Activated naive CD4-positive, alpha-beta T cell (primary cell): ENCODE results near the gene SLC7A7.
"Not testable (repeated sequence)": the region's sequence is repeated elsewhere in the genome, so short reads cannot be mapped to it uniquely, and the experiment has no call there.

Source experiments
- DNase-seq, 4 experiments: peaks; one replicate each; lab custom pipeline; 2025; lab: John Stamatoyannopoulos, UW

Gene SLC7A7

DNA sequence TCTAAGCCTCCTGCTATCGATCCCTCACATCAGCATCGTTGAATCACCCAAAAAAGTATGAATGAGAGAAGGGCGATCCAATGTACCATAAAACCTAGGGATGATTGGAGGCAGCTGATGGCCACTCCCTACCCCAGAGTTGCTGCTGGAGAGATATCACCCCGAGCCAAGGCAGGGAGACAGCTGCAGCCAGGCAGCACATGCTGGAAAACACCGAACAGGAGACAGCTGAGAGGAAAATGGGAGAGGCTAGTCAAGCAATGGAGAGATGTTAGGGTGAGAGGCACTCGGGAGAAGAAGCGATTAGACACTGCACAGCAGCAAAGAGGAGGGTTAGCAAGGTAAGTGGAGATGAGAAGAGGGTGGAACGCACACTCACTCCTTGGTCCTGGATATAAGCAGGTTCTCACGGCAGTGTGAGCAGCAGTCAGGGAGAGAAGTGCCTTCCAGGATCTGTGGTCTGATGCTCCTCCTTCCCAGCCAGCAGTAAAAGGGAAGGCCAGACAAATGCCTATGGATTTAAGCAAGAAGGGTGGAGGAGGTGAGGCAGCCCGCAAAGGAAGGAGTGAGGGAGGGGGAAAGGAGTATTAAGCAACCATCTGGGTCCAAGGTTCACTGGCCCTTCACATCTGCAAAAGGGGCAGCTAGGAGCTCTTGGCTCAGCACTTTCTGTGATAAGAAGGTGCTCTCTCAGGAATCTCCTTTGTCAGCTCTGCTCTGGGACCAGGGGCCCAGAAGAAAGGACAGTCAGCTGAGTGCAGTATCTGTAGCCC is at the start of gene SLC7A7:
SLC7A7 (minus strand) TSS at position 495 of the 773 bp plus-strand sequence. CDS start 2,037 bp downstream, outside the sequence.
- DNase-seq: no peak

DNA sequence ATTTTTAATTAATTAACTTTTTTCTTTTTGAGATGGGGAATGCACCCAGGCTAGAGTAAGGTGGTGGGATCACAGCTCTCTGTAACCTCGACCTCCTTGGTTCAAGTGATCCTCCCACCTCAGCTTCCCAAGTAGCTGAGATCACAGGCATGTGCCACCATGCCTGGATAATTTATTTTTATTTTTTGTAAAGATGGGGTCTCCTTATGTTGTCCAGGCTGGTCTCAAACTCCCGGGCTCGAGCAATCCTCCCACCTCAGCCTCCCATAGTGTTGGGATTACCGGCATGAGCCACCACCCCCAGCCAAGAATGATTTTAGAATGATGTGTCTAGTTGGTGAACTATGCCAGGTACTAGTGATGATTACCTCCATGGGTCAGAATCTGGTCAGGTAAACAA is 49.7 kb upstream of the SLC7A7 start:
- no peak for DNase-seq

DNA sequence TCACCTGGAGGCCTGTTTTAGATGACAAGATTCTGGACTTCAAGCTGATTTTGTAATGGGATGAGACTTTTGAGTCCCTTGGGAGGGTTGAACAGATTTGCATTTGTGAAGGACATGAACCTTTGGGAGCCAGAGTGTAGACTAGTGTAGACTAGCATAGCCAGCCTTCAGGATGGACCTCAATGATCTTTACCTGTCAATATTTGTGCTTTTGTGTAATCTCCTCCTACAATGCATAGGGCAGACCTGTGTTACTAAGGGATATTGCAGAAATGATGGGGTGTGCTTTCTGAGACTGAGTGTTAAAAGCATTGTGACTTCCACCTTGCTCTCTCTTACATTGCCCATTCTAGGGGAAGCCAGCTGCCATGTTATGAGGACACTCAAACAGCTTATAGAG is 46.4 kb upstream of the SLC7A7 start:
- DNase-seq: no peak

DNA sequence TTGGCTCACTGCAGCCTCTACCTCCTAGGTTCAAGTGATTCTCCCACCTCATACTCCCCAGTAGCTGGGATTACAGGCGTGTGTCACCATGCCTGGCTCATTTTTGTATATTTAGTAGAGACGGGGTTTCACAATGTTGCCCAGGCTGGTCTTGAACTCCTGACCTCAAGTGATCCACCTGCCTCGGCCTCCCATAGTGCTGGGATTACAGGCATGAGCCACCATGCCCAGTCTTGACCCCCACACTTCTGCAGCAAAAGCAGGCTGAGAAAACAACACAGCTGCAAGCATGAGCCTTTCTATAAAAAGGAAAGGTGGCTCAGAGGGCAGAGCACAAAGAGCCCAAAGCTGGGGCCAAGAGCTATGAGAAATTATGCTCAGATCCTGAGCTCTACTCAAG is 45.1 kb upstream of the SLC7A7 start:
- DNase-seq: not testable (repeated sequence)

DNA sequence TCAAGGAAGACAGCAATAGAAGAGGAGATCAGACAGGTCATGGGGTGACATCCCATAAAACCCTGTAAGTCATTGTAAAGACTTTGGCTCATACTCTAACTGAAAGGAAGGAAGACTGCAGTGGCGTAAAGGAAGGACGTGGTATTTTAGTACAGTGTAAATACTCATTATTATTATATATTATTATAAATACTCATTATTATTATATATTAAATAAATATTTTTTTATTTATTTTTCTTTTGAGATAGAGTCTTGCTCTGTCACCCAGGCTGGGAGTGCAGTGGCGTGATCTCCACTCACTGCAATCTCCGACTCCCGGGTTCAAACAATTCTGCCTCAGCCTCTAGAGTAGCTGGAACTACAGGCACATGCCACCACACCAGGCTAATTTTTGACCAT is 41.2 kb upstream of the SLC7A7 start:
- DNase-seq: no peak

DNA sequence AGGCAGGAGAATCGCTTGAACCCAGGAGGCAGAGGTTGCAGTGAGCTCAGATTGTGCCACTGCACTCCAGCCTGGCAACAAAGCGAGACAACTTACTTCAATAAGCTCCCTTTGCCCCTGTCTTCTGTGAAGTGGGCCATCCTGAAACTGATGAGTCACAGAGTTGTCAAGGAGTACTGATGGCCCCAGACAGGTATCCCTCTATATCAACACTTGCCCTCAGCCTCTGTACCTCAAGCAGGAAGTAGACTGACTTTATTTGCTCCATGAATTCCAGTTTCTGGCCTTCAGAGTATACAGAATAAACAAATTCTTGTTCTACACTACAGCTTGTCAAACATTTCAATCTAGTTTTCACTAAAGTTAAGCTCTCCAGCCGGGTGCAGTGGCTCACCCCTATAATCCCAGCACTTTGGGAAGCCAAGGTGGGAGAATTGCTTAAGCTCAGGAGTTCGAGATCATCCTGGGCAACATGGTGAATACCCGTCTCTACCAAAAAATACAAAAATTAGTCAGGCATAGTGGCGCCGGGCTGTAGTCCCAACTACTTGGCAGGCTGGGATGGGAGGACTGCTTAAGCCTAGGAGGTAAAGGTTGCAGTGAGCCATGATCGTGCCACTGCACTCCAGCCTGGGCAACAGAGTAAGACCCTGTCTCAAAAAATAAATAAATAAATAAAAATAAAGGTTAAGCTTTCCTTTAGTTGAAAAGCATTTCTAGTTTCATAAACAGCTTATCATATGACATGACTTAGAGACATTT is 39.9 kb upstream of the SLC7A7 start:
- DNase-seq: no peak

DNA sequence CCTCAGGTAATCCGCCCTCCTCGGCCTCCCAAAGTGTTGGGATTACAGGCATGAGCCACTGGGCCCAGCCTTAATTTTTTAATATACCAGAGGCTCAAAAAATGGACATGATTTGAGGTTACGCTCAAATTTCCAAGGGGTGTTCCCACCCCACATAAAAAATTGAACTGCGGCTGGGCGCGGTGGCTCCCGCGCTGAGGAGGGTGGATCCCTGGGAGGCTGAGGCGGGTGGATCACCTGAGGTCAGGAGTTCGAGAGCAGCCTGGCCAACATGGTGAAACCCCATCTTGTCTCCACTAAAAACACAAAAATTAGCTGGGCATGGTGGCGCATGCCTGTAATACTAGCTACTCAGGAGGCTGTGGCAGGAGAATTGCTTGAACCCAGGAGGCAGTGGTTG is 39.1 kb upstream of the SLC7A7 start:
- DNase-seq: not testable (repeated sequence)

DNA sequence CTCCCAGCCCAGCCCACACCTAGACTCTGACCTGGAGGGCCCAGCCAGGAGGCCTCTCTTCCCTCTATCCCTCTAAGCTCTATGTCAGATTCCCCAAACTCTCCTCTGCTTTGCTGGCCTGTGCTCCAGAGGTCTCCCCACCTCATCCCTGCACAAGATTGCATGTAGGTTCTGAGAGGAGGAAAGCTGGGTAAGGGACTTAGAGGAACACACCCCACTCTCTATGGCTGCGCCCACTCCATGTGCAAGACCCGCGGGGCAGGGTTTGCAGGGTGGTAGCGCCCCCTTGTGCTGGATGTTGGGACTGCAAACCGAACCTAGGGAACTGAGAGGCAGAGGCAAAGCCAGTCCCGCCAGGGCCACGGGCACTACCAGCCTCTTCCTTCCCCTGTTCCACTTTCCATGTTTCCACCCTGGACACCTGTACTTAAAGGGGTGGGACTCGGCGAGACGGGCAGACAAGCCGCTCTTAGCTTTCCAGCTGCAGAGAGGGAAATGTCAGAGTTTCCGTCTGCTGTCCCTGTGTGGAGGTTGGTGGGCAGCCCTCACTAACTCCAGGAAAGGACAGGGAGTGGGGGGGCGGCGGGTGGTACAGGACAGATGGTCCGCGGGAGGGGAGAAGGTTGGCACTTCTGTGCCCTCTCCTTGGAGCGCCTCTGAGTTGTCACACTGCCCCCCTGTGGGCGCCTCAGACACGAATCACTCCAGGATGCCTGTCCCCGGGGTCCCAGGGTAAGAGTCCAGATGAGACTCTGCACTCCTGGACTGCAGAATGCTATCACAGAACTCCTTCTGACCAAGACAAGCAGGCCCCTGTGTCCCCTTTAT is 37.9 kb upstream of the SLC7A7 start:
- DNase-seq: peak; percentile 91 to 99 (median 94)

DNA sequence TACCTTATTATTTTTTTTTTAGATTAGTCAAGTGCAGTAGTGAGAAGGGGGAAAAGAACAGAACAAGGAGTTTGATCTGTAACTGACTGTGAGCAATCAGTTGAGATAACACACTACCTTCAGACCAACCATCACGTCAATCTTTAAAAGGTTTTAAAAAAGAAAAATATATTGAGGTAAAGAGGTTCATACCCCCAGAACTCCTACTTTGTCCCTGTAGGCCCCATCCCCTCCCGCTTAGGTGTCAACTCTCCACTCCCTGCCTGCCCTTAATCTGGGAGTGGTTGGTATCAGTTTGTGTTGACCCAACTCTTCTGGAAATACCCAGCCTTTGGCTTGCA is 37.3 kb upstream of the SLC7A7 start:
- DNase-seq: no peak

DNA sequence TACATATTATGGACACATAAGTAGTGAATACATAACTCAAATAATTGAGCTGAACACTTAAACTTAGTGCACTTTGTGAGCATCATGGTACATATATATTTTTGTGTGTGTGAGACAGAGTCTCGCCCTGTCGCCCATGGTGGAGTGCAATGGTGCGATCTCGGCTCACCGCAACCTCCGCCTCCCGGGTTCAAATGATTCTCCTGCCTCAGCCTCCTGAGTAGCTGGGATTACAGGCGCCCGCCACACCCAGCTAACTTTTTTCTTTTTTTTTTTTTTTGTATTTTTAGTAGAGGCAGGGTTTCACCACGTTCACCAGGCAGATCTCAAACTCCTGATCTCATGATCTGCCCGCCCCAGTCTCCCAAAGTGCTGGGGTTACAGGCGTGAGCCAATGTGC is 36.9 kb upstream of the SLC7A7 start:
- not testable (repeated sequence) for DNase-seq

DNA sequence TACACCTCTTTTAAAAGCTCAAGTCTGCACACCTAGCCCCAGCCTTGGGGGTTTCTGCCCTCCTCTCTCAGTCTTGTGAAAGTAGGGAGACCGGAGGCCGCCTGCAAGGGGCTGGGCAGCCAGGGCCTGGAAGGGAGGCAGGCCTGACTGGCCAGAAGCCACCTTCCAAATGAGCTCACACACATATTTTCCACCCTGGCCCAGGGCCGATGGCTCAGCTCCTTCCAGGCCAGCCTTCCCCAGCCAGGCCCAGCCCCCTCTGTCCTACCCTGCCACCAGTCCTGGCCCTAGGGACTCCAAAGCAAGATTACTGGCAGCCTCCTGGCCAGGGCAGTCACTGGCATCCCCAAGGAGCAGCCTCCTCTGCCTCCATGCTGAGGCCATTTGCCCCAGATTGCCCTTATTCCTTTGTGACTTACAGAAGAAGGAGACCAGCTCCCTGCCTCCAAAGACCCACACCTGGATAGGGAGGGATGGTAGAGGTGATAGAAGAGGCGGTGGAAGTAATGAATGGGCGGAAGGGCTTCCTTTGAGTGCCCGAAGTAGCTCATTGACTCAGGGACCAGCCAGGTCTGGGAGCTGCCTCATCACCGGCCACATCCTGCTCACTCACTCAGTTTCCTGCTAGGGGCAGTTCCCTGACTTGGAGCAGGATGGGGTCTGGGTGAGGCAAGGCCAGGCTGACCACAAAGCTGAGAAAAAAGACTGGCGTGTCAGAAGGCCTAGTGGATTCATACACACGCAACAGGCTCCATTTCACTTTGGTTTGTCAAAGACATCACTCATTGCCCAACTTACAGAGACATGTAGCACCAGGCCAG is 35.9 kb upstream of the SLC7A7 start:
- DNase-seq: no peak

DNA sequence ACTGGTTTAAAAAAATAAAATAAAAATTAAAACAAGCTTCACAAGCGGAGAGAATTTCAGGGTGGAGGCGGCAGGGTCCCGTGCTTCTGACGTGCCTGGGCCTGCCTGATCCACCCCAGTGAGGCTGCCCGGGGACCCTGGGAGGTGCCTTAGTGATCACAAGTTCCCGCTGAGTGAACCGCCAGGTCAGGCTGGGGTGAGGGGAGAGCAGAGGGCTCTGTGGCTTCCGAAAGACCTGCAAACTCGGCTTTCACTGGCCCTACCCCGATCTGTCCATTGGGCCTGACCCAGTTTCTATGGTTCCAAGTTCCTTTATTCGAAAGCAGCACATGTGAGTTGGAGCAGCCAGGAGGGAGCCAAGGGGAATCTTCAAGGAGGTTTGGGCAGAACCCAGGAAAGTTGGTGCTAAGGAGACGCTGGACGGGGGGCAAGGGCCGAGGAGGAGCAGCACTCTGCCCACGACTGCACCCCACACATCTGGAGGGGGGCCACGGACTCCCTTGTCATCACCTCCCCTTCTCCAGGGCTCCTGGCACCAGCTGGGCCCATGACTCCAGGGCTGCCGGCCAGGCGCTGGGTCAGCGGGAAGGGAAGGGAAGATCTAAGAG is 34.1 kb upstream of the SLC7A7 start:
- DNase-seq: no peak

DNA sequence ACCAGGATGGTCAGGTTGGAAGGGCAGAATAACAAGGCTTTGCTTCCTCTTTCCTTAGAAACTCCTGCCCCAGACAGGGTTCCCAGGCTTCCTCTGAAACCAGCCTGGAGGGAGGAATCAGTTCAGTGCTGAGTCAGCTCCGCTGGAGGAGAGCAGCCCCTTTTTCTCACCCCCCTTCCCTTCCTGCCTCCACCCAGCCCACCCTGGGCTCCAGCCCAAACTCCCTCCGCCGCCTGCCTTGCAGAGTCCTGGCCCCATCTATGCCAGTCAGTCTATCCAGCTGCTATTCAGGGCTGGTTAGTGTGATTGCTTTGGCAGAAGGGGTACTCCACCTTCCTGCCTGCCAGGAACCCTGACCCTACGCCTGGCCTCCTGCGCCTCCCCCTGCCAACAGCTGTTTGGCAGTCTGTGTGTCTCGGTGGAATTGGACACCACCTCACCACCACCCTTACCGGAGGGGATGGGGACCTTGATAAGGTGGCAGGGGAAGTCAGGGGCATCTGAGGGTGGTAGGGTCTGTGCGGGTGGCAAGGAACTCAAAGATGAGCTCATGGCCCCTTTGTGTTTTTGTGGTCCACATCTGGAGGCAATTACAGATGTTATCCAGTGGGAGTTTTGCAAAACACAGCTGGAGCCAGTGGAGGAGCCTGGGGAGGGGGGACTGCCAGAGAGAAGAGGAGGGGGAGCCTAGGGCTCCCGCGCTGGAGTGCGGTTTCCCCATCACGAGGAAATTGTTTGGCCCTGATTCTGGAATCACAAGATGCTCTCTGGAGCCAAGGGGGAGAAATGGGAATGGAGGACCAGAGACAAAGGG is 33.3 kb upstream of the SLC7A7 start:
- DNase-seq: no peak

DNA sequence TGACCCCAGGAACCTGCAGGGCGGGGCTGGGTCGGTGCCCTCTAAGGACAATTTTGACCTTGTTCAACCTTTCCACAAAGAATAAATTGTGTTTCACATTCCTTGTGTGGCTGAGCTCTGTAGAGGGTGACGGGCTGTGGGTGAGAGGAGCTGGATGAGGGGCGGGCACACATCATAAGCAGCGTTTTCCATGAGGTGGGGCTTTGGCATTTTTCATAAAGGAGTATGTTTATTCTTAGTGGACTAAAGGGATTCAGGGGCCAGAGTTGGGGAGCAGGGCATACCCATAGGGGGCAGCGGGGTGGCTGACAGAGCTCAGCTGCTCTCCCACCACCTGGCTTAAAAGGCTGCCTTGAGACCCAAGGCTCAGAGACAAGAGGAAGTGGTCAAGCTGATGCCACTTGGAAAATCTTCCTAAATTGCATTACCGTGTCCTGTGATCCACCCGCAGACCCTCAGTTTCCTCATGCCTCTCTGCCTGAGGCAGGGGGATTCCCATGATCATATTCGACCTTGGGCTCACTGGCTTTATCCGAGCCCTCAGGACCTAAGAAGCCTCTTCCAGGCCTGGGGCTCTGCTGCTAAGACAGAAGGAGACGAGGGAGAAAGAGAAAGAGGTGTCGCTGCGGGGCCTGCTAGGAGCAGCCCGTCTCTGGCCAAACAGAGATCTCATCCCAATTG is 32.6 kb upstream of the SLC7A7 start:
- no peak for DNase-seq

DNA sequence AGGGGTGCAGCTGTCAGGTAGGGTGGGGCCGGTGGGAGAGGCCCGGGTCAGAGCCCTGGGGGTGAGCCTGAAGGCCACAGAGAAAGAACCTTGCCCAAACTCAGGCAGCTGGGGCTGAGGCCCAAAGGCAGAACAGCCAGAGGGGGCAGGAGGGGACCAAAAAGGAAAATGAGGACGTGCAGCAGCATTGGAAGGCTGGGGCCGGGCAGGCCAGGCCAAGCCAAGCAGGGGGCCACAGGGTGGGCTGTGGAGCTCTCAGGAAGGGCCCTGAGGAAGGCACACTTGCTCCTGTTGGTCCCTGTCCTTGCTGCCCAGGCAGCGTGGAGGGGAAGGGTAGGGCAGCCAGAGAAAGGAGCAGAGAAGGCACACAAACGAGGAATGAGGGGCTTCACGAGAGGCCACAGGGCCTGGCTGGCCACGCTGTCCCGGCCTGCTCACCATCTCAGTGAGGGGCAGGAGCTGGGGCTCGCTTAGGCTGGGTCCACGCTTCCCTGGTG is 31.6 kb upstream of the SLC7A7 start:
- DNase-seq: no peak

DNA sequence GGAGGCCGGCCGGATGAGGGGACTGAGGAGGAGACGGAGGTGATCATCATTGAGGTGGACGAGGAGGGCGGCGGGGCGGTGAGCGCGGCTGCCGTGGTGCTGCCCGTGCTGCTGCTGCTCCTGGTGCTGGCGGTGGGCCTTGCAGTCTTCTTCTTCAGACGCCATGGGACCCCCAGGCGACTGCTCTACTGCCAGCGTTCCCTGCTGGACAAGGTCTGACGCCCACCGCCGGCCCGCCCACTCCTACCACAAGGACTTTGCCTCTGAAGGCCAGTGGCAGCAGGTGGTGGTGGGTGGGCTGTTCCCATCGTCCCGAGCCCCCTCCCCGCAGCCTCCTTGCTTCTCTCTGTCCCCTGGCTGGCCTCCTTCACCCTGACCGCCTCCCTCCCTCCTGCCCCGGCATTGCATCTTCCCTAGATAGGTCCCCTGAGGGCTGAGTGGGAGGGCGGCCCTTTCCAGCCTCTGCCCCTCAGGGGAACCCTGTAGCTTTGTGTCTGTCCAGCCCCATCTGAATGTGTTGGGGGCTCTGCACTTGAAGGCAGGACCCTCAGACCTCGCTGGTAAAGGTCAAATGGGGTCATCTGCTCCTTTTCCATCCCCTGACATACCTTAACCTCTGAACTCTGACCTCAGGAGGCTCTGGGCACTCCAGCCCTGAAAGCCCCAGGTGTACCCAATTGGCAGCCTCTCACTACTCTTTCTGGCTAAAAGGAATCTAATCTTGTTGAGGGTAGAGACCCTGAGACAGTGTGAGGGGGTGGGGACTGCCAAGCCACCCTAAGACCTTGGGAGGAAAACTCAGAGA is 30.8 kb upstream of the SLC7A7 start:
- no peak for DNase-seq

DNA sequence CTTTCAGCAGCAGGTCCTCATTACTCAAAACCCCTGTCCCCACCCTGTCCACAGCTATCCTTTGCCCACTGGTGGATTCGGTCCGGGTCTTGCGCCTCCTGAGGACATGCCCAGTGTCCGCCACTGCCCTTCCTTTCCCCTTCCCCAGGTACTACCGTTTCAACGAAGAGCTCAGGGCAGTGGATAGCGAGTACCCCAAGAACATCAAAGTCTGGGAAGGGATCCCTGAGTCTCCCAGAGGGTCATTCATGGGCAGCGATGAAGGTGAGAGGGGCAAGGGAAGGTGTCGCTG is 29.8 kb upstream of the SLC7A7 start:
- no peak for DNase-seq

DNA sequence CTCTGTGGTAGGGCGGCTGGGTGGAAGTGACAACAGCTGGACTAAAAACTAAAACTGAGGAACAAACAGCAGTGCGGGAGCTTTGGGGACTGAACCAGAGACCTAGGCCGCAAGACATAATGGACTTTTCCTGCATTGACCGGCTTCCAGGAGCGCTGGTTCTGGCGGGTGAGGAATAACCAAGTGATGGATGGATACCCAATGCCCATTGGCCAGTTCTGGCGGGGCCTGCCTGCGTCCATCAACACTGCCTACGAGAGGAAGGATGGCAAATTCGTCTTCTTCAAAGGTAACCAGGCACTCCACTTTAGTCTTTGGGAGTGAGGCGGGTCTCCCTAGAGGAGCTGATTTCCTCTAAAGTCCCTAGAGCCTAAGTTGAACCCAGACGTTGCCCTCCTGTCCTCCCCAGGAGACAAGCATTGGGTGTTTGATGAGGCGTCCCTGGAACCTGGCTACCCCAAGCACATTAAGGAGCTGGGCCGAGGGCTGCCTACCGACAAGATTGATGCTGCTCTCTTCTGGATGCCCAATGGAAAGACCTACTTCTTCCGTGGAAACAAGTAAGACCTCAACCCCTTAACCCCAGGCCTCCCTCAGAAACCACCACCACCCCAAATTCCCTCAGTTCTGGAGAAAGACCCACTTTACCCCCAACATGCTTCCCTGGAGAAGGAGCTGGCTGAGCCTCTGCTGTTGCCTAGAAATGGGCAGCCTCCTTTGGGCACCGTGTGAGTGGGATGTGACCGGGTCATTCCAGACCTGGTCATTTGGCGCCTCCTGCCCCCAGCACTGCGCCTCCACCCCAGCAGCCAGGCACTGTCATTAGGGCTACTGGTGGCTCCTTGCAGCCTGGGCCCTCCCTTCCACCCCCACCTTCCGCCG is 29.2 kb upstream of the SLC7A7 start:
- DNase-seq: no peak
